ENCODE data around the gene RXRA. TPM values are rescaled to one million over a fixed set of nuclear protein-coding genes. Genes with fewer than 3 reads are reported as not detected.

The RXRA gene
- total and polyA plus RNA-seq, 2 of the 13 experiments (the other 11 are each of a cell fraction or from before 2014, with no cell fraction given) = 18.9 to 29.2 TPM

DNA sequence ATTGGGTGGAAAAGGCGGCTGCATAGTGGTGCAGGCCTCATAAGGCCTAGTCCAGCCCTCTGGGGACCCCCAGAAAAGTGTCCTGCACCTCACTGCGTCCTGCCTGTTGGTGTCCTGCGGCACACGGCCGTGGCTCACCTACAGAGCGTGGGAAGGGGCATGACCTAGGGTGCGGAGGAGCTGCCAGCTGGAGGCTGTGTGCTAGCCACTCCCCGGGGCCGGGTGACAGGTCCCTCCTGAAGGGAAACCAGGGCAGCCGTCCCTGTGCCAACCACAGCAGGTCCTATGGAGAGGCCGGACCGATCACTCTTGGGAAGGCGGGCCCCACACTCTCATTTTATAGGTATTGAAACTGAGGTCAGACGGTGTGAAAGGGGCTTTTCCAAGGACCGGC lies 150.7 kb downstream of the RXRA start (continued):
- TF ChIP-seq MTERF4 (CRISPR knock-in tag; IDR thresholded peaks at IDR 0.05) (no peak), CHD2 (IDR thresholded peaks at IDR 0.05; ENCODE audit: low read depth, low read length) (no peak), MYC (CRISPR knock-in tag; IDR thresholded peaks at IDR 0.05; ENCODE audit: borderline replicate concordance) (no peak), ZNF549 (CRISPR knock-in tag; IDR thresholded peaks at IDR 0.05) (no peak), POGZ (CRISPR knock-in tag; IDR thresholded peaks at IDR 0.05) (no peak)
- TF ChIP-seq, protein P1, sequence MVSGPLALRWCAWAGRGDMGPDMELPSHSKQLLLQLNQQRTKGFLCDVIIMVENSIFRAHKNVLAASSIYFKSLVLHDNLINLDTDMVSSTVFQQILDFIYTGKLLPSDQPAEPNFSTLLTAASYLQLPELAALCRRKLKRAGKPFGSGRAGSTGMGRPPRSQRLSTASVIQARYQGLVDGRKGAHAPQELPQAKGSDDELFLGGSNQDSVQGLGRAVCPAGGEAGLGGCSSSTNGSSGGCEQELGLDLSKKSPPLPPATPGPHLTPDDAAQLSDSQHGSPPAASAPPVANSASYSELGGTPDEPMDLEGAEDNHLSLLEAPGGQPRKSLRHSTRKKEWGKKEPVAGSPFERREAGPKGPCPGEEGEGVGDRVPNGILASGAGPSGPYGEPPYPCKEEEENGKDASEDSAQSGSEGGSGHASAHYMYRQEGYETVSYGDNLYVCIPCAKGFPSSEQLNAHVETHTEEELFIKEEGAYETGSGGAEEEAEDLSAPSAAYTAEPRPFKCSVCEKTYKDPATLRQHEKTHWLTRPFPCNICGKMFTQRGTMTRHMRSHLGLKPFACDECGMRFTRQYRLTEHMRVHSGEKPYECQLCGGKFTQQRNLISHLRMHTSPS (CRISPR knock-in tag; IDR thresholded peaks at IDR 0.05; ENCODE audit: low read depth) = no peak

GRCh38 chr9:134477342-134477925 lies 151.2 kb downstream of the RXRA start:
- ChIA-PET CTCF (ENCODE audit: low intra/inter-chr PET ratio, low total read pairs) (no interaction called here), POLR2A (no interaction called here)

More at GRCh38 chr9:134477342-134477925, 151.2 kb downstream of the RXRA start:
- in situ Hi-C loops (cut with HindIII; ENCODE audit: extremely low pct_ligation_motif_present, low pct_unique_long_range_greater_than_20kb) (no loop called here), intact Hi-C loops (cut with micrococcal nuclease; ENCODE audit: unreplicated experiment) (no loop called here)
- Histone ChIP-seq H3K9me3 (ENCODE audit: low read length) (no peaks in the 10 kb centered on the region), H3K79me2 (ENCODE audit: insufficient read depth, low read length) (no peaks in the 10 kb centered on the region), H3K27me3 (ENCODE audit: control insufficient read depth in 1 of 2, insufficient read depth in 2 of 2, low read length in 2 of 2) (peaks cover 6 to 65% of the 10 kb centered on the region in 2 experiments; a peak in 3 of 5 replicates), H4K20me1 (ENCODE audit: insufficient read depth, low read length) (no peaks in the 10 kb centered on the region), H2AFZ (ENCODE audit: low read length) (no peak overlapping the region), H3K4me3 (replicated peaks in 1 of 3; ENCODE audit: insufficient read depth in 1 of 3, low read depth in 2 of 3, low read length in 3 of 3) (no peak overlapping the region), H3K27ac (ENCODE audit: extremely low read length, insufficient read depth, low read length) (no peak overlapping the region), H3K4me1 (ENCODE audit: insufficient read depth, low read length) (no peaks in the 10 kb centered on the region), H3K4me2 (ENCODE audit: low read depth, low read length) (no peak overlapping the region), H3K36me3 (replicated peaks in 1 of 2; ENCODE audit: control insufficient read depth in 1 of 2, insufficient read depth in 2 of 2, low read length in 2 of 2) (no peaks in the 10 kb centered on the region), H3K9ac (ENCODE audit: insufficient read depth, low read depth, low read length) (no peak overlapping the region)
- DNase-seq (ENCODE audit: low spot score) = no peak
- WGBS (ENCODE audit: low lambda C conversion rate) = 44% methylated on average over 8 of the region's 15 CpGs
- FAIRE-seq = no peak
- no TSS peak for BruUV-seq (replicated peaks)
- TF ChIP-seq AGO2 (optimal IDR thresholded peaks at IDR 0.05; ENCODE audit: low read depth, low read length) (no peak), ATRX (CRISPR knock-in tag; IDR thresholded peaks at IDR 0.05; ENCODE audit: borderline replicate concordance) (no peak)
- ATAC-seq = no peak
